ENCODE results near the gene FBXO44.

GRCh38 chr1:11611638-11612327 is 42.9 kb upstream of the FBXO44 start:
- no peak for TF ChIP-seq CTCF (IDR thresholded peaks at IDR 0.05; ENCODE audit: low read depth, low read length, poor library complexity, severe bottlenecking)
- TF ChIP-seq EZH2phosphoT487 (IDR thresholded peaks at IDR 0.05; ENCODE audit: borderline replicate concordance, low read length) = no peak

Measured in DOHH2 (cell line).